Mesodermal cell (in vitro differentiated cells): ENCODE results near the gene CD2AP.
A peak's percentile ranks its signal among the peaks of the same experiment; 100 is the strongest.

Experiments
- H3K27ac ChIP-seq: 2 replicates; pipeline ENCODE4 v1.7.0; 2013; ENCODE audit warnings: mild to moderate bottlenecking, low read depth, low read length, moderate library complexity; ENCODE audit not compliant: severe bottlenecking
- H3K36me3 ChIP-seq: 2 replicates; pipeline ENCODE4 v1.7.1; 2013; ENCODE audit warnings: mild to moderate bottlenecking, low read length, moderate library complexity; ENCODE audit not compliant: control insufficient read depth, insufficient read depth
- H3K4me1 ChIP-seq: one replicate; pipeline ENCODE4 v1.7.1; 2013; ENCODE audit warnings: mild to moderate bottlenecking, low read length; ENCODE audit not compliant: insufficient read depth, control insufficient read depth, poor library complexity, severe bottlenecking
- H3K4me3 ChIP-seq: 2 replicates; pipeline ENCODE4 v1.7.0; 2013; ENCODE audit warnings: low read length, control low read depth, mild to moderate bottlenecking; ENCODE audit not compliant: insufficient read depth, poor library complexity, severe bottlenecking; ENCODE audit errors: extremely low read depth
- H3K9me3 ChIP-seq: 2 replicates; pipeline ENCODE4 v1.7.1; 2013; ENCODE audit warnings: mild to moderate bottlenecking, low read length, moderate library complexity; ENCODE audit not compliant: control insufficient read depth
- WGBS, 2 experiments: methylation state at CpG; one replicate each; pipeline ENCODE4 v1.1.5; 2013; ENCODE audit warnings: missing lambda C conversion rate in 2 of 2; ENCODE audit not compliant: insufficient coverage in 2 of 2; 5-methylcytosine and 5-hydroxymethylcytosine counted together

CD2AP gene

GRCh38 chr6:47603995-47604394 is 126.4 kb downstream of the CD2AP start:
- Histone ChIP-seq H3K9me3 (no peaks in the 10 kb centered on the region), H3K4me1 (no peaks in the 10 kb centered on the region), H3K36me3 (peaks cover 18% of the 10 kb centered on the region), H3K4me3 (no peak overlapping the region), H3K27ac (no peak overlapping the region)
- WGBS, 2 experiments, result 100% methylated on average over 2 of the region's 4 CpGs; no CpG with 5 or more reads in 1 of the 2 experiments

DNA sequence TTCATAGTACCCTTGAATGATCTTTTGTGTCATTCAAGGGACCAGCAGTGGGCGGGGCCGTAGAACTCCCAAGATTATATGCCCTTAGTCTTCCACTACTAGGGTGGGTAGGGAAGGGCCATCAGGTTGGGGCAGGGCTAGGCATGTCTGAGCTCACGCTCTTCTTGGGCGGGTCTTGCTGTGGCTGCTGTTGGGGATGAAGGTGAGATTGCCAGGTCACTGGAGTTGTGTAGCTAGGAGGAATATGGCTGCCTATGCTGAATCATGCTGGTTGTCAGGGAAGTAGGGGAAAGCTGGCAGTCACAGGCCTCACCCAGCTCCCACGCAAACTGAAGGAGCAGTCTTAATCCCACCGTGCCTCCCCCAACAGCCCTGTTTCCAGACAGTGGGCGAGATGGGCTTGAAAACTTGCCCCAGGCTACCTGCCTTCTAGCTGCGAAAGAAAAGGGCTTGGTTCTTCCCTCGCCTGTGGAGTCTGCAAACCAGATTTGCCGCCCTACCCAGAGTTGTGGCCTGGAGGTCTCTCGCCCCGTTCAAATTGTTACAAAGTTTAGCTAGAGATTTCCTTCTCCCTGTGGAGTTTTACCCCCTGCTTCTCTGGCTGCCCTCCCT is 144.4 kb downstream of the CD2AP start:
- Histone ChIP-seq H3K4me1 (no peaks in the 10 kb centered on the region), H3K4me3 (no peak overlapping the region), H3K36me3 (peaks cover 51% of the 10 kb centered on the region), H3K9me3 (no peaks in the 10 kb centered on the region), H3K27ac (no peak overlapping the region)
- WGBS, 2 experiments, result 88 to 99% methylated on average over 8 to 12 of the region's 12 CpGs

GRCh38 chr6:47626782-47627181 is 149.2 kb downstream of the CD2AP start:
- H3K27ac ChIP-seq, result no peak overlapping the region
- peaks cover 19% of the 10 kb centered on the region for H3K36me3 ChIP-seq
- H3K4me1 ChIP-seq, result no peaks in the 10 kb centered on the region
- H3K9me3 ChIP-seq, result no peaks in the 10 kb centered on the region
- WGBS, 2 experiments, result no CpG with 5 or more reads among the region's 2 CpGs
- no peak overlapping the region for H3K4me3 ChIP-seq

DNA sequence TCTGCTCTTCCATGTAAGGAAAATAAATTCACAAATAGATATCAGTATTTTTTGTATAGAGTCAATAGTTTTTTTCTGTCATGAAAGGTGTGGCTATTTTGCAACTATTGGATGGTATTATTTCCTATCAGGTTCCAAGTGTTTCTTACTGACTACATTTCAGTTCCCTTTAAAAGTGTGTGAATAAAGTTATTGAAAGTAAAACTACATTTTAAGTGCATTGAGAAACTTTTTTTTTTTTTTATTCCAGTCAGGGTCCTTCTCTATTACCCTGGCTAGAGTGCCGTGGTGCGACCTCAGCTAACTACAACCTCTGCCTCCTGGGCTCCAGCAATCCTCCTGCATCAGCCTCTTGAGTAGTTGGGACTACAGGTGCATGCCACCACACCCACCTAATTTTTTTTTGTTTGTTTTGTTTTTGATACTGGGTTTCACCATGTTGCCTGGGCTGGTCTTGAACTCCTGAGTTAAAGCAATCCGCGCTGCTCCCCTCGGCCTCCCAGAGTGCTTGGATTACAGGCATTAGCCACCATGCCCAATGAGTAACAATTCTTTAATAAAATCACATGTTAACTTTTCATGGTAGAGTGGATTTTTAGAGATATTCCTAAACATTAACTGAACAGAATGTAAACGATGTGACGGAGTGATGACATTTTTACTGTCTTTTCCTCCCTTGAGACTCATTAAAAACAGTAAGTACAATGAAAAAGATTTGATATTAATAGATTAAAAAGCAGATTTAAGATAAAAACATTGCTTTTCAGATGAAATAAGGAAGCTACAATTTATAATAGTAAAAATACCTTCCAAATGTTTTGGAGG is 151.1 kb downstream of the CD2AP start:
- Histone ChIP-seq H3K9me3 (no peaks in the 10 kb centered on the region), H3K4me3 (no peak overlapping the region), H3K27ac (no peak overlapping the region), H3K36me3 (peaks cover 2% of the 10 kb centered on the region), H3K4me1 (peaks cover 4% of the 10 kb centered on the region)
- 93% methylated on average over 2 of the region's 7 CpGs; no CpG with 5 or more reads in 1 of the 2 experiments for WGBS, 2 experiments

DNA sequence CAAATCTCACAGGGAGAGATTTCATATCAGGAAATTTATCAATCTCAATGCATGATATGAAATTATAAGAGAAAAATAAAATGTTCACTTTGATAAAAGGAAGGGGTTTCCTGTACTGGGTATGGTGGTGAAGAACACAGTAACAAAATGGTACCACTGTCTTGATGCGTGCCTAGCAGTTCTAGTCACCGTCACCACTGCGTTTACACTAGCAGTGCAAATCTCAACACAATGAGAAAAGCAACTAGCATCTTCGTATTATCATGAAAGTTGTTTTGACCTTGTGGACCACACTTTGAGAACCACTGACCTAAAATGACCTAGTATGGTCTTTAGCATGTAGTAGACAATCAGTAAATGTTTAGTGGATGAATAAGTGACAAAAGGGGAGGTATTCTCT is 152.4 kb downstream of the CD2AP start:
- Histone ChIP-seq H3K36me3 (peaks cover 2% of the 10 kb centered on the region), H3K27ac (no peak overlapping the region), H3K4me3 (no peak overlapping the region), H3K4me1 (peaks cover 16% of the 10 kb centered on the region), H3K9me3 (no peaks in the 10 kb centered on the region)
- WGBS, 2 experiments, result 80 to 100% methylated on average over 1 to 4 of the region's 4 CpGs

- H3K9me3 ChIP-seq, result no peaks in the 10 kb centered on the region
- 88 to 96% methylated on average over 1 to 2 of the region's 3 CpGs for WGBS, 2 experiments
- H3K36me3 ChIP-seq, result peaks cover 2% of the 10 kb centered on the region
- no peak overlapping the region for H3K27ac ChIP-seq
- peaks cover 18% of the 10 kb centered on the region for H3K4me1 ChIP-seq
- H3K4me3 ChIP-seq, result no peak overlapping the region
These were observed 153.0 kb downstream of the CD2AP start for GRCh38 chr6:47630587-47630986.

GRCh38 chr6:47631269-47631772 is 153.7 kb downstream of the CD2AP start:
- Histone ChIP-seq H3K27ac (no peak overlapping the region), H3K4me3 (no peak overlapping the region), H3K9me3 (no peaks in the 10 kb centered on the region), H3K36me3 (no peaks in the 10 kb centered on the region), H3K4me1 (peaks cover 18% of the 10 kb centered on the region)
- WGBS, 2 experiments, result 74 to 80% methylated on average over 1 to 6 of the region's 6 CpGs

DNA sequence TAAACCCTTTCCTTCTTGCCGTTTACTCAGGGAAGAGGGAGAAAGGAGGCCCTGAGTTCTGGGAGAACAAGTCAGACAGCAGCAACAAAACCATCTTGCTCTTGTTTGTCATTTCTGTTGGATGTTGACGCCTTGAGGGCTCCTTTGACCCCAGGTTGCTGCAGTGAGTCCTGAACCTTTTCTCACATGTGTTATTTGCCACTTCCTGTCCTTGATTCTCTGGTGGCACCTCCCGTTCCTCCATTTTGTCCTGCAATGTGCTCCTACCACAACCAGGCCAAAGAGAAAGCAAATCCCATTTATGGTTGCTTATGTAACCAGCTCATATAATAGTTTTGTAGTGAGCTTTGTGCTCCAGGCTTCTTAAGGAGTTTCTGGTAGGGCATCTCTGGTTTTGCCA is 154.2 kb downstream of the CD2AP start:
- no peaks in the 10 kb centered on the region for H3K36me3 ChIP-seq
- H3K27ac ChIP-seq, result no peak overlapping the region
- no peak overlapping the region for H3K4me3 ChIP-seq
- WGBS, 2 experiments, result 75 to 100% methylated on average over 2 of the region's 3 CpGs
- peaks cover 18% of the 10 kb centered on the region for H3K4me1 ChIP-seq
- no peaks in the 10 kb centered on the region for H3K9me3 ChIP-seq

GRCh38 chr6:47633141-47633540 is 155.6 kb downstream of the CD2AP start:
- peak overlapping the region; percentile 10 for H3K27ac ChIP-seq
- no peaks in the 10 kb centered on the region for H3K9me3 ChIP-seq
- H3K4me1 ChIP-seq, result peaks cover 18% of the 10 kb centered on the region
- H3K4me3 ChIP-seq, result no peak overlapping the region
- H3K36me3 ChIP-seq, result no peaks in the 10 kb centered on the region
- 100% methylated on average over 1 of the region's 3 CpGs; no CpG with 5 or more reads in 1 of the 2 experiments for WGBS, 2 experiments

GRCh38 chr6:47634210-47635047 is 156.8 kb downstream of the CD2AP start:
- 75 to 96% methylated on average over 1 to 3 of the region's 5 CpGs for WGBS, 2 experiments
- peak overlapping the region; percentile 0 for H3K27ac ChIP-seq
- peaks cover 18% of the 10 kb centered on the region for H3K4me1 ChIP-seq
- H3K4me3 ChIP-seq, result no peak overlapping the region
- no peaks in the 10 kb centered on the region for H3K9me3 ChIP-seq
- no peaks in the 10 kb centered on the region for H3K36me3 ChIP-seq
